GM20431 (cell line): Measurements from ENCODE around the gene AMY1B.
"Not testable (repeated sequence)": the region's sequence is repeated elsewhere in the genome, so short reads cannot be mapped to it uniquely, and the experiment has no call there.

ENCODE experiments used
- in situ Hi-C: fragments of 300-500 bp; cut with MseI, MboI; formaldehyde crosslinking; loops from one replicate; pipeline ENCODE4 v1.15.0; 2020; ENCODE audit warnings: low sequenced_read_pairs; ENCODE audit not compliant: unreplicated experiment

AMY1B gene

DNA sequence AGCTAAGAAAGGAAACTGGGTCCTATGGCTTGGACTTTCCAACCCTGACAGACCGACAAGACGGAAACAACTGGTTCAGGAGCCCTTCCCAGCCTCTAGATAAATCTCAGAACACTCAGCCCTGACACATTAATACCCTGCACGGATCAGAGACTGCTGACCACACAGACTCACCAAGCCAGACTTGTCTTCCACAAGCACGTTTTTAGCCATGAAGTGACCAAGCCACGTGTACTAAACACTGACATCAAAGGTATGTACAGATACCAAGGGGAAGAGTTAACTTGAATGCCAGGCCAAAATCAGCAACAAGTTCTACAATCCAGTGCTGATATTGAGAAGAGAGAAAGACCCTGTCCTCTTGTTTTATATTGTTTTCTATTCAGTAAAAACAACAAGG, at the start of gene AMY1B:
Gene AMY1B (minus strand): TSS at position 101 of the 400 bp plus-strand sequence. CDS start 571 bp downstream, outside the sequence.
- in situ Hi-C loops = not testable (repeated sequence)

DNA sequence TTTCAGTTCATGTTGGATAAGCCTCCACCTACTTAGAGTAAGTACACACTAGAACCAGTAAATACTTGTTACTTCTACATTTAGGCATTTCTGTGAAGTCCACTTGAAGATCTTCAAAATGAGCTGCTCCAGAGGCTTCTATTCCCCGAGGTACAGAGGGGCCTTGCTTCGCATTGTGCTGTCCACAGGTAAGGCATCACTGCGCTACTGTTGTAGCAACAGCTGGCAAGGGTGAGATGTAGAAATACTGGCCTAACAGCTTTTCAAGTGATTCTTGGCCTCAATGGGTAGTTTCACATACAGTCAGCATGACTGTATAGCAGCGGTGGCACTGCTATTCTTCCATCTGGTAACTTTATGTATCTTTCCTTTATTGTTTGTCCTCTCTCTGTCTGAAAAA, 49.0 kb upstream of the AMY1B start:
- in situ Hi-C loops = not testable (repeated sequence)

- in situ Hi-C loops = not testable (repeated sequence)
These were observed 48.4 kb upstream of the AMY1B start for GRCh38 chr1:103744449-103744848.

DNA sequence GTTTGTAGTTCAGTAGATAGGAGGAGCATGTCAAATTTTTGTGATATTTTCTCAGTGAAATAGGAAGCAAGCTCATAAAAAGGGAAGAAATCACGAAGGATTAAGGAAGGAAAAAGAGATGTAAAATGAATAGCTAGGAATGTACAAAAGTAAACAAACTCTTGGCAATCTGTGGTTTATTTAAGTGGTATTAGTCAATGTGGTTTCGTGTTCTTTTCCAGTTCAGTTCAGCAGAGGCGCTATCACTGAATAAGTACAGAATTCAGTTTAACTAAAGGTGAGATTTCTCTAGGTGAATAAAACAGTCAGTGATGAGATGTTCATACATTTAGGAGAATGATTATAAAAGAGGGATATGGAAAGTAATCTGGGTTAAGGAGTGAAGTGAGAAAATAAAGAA, 42.0 kb upstream of the AMY1B start:
- in situ Hi-C loops = not testable (repeated sequence)

GRCh38 chr1:103735334-103735733, 39.3 kb upstream of the AMY1B start:
- in situ Hi-C loops = not testable (repeated sequence)

- in situ Hi-C loops = not testable (repeated sequence)
These were observed 25.5 kb upstream of the AMY1B start for GRCh38 chr1:103721473-103721872.

GRCh38 chr1:103717404-103717803, 21.4 kb upstream of the AMY1B start:
- in situ Hi-C loops = not testable (repeated sequence)

GRCh38 chr1:103710381-103710780, 14.4 kb upstream of the AMY1B start:
- in situ Hi-C loops = not testable (repeated sequence)

GRCh38 chr1:103707670-103708069, 11.7 kb upstream of the AMY1B start:
- in situ Hi-C loops = not testable (repeated sequence)

- in situ Hi-C loops = not testable (repeated sequence)
These were observed 5.2 kb upstream of the AMY1B start for GRCh38 chr1:103701256-103701655.

DNA sequence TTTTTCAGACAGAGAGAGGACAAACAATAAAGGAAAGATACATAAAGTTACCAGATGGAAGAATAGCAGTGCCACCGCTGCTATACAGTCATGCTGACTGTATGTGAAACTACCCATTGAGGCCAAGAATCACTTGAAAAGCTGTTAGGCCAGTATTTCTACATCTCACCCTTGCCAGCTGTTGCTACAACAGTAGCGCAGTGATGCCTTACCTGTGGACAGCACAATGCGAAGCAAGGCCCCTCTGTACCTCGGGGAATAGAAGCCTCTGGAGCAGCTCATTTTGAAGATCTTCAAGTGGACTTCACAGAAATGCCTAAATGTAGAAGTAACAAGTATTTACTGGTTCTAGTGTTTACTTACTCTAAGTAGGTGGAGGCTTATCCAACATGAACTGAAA, 4.7 kb upstream of the AMY1B start:
- in situ Hi-C loops = not testable (repeated sequence)

DNA sequence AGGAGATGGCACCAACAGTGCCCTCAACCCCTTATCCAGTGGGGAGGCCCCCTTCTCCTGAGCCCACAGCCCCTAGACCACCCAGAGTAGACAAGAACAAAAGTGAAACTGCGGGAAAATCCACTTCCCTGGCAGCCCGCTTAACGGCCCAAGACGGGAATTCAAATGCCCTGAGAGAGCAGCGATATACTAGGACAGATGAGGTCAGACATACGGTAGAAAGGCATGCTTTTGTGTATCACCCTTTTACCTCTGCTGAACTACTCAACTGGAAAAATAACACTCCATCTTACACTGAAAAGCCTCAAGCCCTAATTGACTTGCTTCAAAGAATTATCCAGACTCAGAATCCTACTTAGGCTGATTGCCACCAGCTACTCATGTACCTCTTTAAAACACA, 1.4 kb upstream of the AMY1B start:
- in situ Hi-C loops = not testable (repeated sequence)

GRCh38 chr1:103676335-103676734, 19.7 kb downstream of the AMY1B start:
- in situ Hi-C loops = not testable (repeated sequence)

GRCh38 chr1:103655460-103655859, 40.5 kb downstream of the AMY1B start, which contains the start of gene AMY1A:
AMY1A (plus strand) TSS chr1:103655760; CDS start chr1:103656331, 571 bp downstream.
- in situ Hi-C loops = not testable (repeated sequence)

DNA sequence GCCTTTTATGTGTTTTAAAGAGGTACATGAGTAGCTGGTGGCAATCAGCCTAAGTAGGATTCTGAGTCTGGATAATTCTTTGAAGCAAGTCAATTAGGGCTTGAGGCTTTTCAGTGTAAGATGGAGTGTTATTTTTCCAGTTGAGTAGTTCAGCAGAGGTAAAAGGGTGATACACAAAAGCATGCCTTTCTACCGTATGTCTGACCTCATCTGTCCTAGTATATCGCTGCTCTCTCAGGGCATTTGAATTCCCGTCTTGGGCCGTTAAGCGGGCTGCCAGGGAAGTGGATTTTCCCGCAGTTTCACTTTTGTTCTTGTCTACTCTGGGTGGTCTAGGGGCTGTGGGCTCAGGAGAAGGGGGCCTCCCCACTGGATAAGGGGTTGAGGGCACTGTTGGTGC, 41.9 kb downstream of the AMY1B start:
- in situ Hi-C loops = not testable (repeated sequence)

DNA sequence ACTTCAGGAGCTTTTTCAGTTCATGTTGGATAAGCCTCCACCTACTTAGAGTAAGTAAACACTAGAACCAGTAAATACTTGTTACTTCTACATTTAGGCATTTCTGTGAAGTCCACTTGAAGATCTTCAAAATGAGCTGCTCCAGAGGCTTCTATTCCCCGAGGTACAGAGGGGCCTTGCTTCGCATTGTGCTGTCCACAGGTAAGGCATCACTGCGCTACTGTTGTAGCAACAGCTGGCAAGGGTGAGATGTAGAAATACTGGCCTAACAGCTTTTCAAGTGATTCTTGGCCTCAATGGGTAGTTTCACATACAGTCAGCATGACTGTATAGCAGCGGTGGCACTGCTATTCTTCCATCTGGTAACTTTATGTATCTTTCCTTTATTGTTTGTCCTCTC, 45.1 kb downstream of the AMY1B start:
- in situ Hi-C loops = not testable (repeated sequence)

- in situ Hi-C loops = not testable (repeated sequence)
These were observed 45.7 kb downstream of the AMY1B start for GRCh38 chr1:103650305-103650704.

GRCh38 chr1:103643908-103644307, 52.1 kb downstream of the AMY1B start:
- in situ Hi-C loops = not testable (repeated sequence)

DNA sequence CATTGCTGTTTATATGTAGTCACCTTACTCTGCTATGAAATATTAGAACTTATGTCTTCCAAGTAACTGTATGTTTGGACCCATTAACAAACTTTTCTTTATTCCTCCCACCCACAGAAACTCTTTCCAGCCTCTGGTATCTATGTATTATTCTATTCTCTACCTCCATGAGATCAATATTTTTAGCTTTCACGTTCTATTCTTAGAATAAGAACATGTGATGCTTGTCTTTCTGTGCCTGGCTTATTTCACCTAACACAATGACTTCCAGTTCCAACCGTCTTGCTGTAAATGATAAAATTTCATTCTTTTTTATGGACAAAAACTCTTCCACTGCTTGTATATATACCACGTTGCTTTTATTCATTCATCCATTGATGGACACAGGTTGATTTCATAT, 54.8 kb downstream of the AMY1B start:
- in situ Hi-C loops = not testable (repeated sequence)
